ENCODE data around the gene IQCE. TPM values are rescaled to one million over a fixed set of nuclear protein-coding genes. Genes with fewer than 3 reads are reported as not detected.

IQCE gene
- polyA plus RNA-seq (2013), result 6.3 and 6.5 TPM in 2 replicates

GRCh38 chr7:2558629-2559282 is at the start of gene IQCE:
TSS of gene IQCE (plus strand) at chr7:2558979. CDS start at chr7:2559182, 203 bp downstream.
- peak within 1 kb of the TSS; percentile 82 for H3K14ac ChIP-seq (ENCODE audit: low read length)
- H2BK5ac ChIP-seq (ENCODE audit: low read depth, low read length, poor library complexity), result peak within 1 kb of the TSS; percentile 94
- DNase-seq, result peak; percentile 96 to 98
- H3K4me2 ChIP-seq (ENCODE audit: low read length), result peak within 1 kb of the TSS; percentile 98
- peaks cover 2 to 5% of the 10 kb centered on the region in 2 experiments for H3K36me3 ChIP-seq (ENCODE audit: control insufficient read depth in 1 of 2, insufficient read depth in 2 of 2, low read length in 2 of 2)
- peak within 1 kb of the TSS; percentile 9 for H4K12ac ChIP-seq (ENCODE audit: low read depth, low read length)
- H3K4me3 ChIP-seq (ENCODE audit: low read depth, low read length), result peak within 1 kb of the TSS; percentile 88
- WGBS (ENCODE audit: extremely low coverage, insufficient coverage, insufficient read length), result no CpG with 5 or more reads among the region's 66 CpGs
- peak within 1 kb of the TSS; percentile 90 for H4K91ac ChIP-seq (ENCODE audit: low read depth, low read length)
- peak within 1 kb of the TSS; percentile 54 for H2BK12ac ChIP-seq (ENCODE audit: low read length)
- H4K8ac ChIP-seq (ENCODE audit: low read depth, low read length), result peak within 1 kb of the TSS; percentile 82
- H3K18ac ChIP-seq (ENCODE audit: low read length), result peak within 1 kb of the TSS; percentile 90
- H3K23ac ChIP-seq (ENCODE audit: low read length), result no peak within 1 kb of the TSS
- peaks cover 15% of the 10 kb centered on the region for H3K79me2 ChIP-seq (ENCODE audit: control insufficient read depth, insufficient read depth, low read length, poor library complexity)
- H3K9ac ChIP-seq (ENCODE audit: low read length), result peak within 1 kb of the TSS; percentile 84
- peaks cover 20% of the 10 kb centered on the region for H3K79me1 ChIP-seq (ENCODE audit: low read length)
- peak within 1 kb of the TSS; percentile 52 for H2BK120ac ChIP-seq (ENCODE audit: insufficient read depth, low read length, poor library complexity)
- peak within 1 kb of the TSS; percentile 89 for H2AK5ac ChIP-seq (ENCODE audit: low read length)
- peaks cover 6 to 13% of the 10 kb centered on the region in 2 experiments for H3K4me1 ChIP-seq (ENCODE audit: control insufficient read depth in 1 of 2, insufficient read depth in 2 of 2, low read length in 2 of 2)
- no peaks in the 10 kb centered on the region for H3K9me3 ChIP-seq (ENCODE audit: insufficient read depth, low read depth, low read length)
- peak within 1 kb of the TSS; percentile 91 for H3K27ac ChIP-seq (ENCODE audit: low read depth, low read length)
- peak within 1 kb of the TSS; percentile 33 for H3K4ac ChIP-seq (ENCODE audit: low read depth, low read length)
- H3K27me3 ChIP-seq (ENCODE audit: insufficient read depth, low read length), result no peaks in the 10 kb centered on the region
- peak within 1 kb of the TSS; percentile 88 for H2AFZ ChIP-seq (ENCODE audit: insufficient read depth, low read length, poor library complexity)

- no peaks in the 10 kb centered on the region for H3K79me2 ChIP-seq (ENCODE audit: control insufficient read depth, insufficient read depth, low read length, poor library complexity)
- H3K4me1 ChIP-seq (ENCODE audit: control insufficient read depth in 1 of 2, insufficient read depth in 2 of 2, low read length in 2 of 2), result peaks cover 2 to 9% of the 10 kb centered on the region in 2 experiments
- H2BK12ac ChIP-seq (ENCODE audit: low read length), result no peak overlapping the region
- no peak overlapping the region for H3K4ac ChIP-seq (ENCODE audit: low read depth, low read length)
- H4K91ac ChIP-seq (ENCODE audit: low read depth, low read length), result peak overlapping the region; percentile 28
- H3K23ac ChIP-seq (ENCODE audit: low read length), result no peak overlapping the region
- no peak overlapping the region for H3K14ac ChIP-seq (ENCODE audit: low read length)
- H3K4me3 ChIP-seq (ENCODE audit: low read depth, low read length), result no peak overlapping the region
- H2AFZ ChIP-seq (ENCODE audit: insufficient read depth, low read length, poor library complexity), result no peak overlapping the region
- WGBS (ENCODE audit: extremely low coverage, insufficient coverage, insufficient read length), result no CpG with 5 or more reads among the region's 23 CpGs
- H3K9ac ChIP-seq (ENCODE audit: low read length), result no peak overlapping the region
- no peaks in the 10 kb centered on the region for H3K79me1 ChIP-seq (ENCODE audit: low read length)
- H3K36me3 ChIP-seq (ENCODE audit: control insufficient read depth in 1 of 2, insufficient read depth in 2 of 2, low read length in 2 of 2), result no peaks in the 10 kb centered on the region
- peaks cover 1% of the 10 kb centered on the region for H3K9me3 ChIP-seq (ENCODE audit: insufficient read depth, low read depth, low read length)
- no peak overlapping the region for H3K18ac ChIP-seq (ENCODE audit: low read length)
- no peak overlapping the region for H2BK120ac ChIP-seq (ENCODE audit: insufficient read depth, low read length, poor library complexity)
- H2AK5ac ChIP-seq (ENCODE audit: low read length), result no peak overlapping the region
- no peaks in the 10 kb centered on the region for H3K27me3 ChIP-seq (ENCODE audit: insufficient read depth, low read length)
- H3K4me2 ChIP-seq (ENCODE audit: low read length), result no peak overlapping the region
- no peak overlapping the region for H4K8ac ChIP-seq (ENCODE audit: low read depth, low read length)
- no peak for DNase-seq
- no peak overlapping the region for H4K12ac ChIP-seq (ENCODE audit: low read depth, low read length)
- H3K27ac ChIP-seq (ENCODE audit: low read depth, low read length), result no peak overlapping the region
- H2BK5ac ChIP-seq (ENCODE audit: low read depth, low read length, poor library complexity), result no peak overlapping the region
Observed at GRCh38 chr7:2509298-2509906, 49.4 kb upstream of the IQCE start.

DNA sequence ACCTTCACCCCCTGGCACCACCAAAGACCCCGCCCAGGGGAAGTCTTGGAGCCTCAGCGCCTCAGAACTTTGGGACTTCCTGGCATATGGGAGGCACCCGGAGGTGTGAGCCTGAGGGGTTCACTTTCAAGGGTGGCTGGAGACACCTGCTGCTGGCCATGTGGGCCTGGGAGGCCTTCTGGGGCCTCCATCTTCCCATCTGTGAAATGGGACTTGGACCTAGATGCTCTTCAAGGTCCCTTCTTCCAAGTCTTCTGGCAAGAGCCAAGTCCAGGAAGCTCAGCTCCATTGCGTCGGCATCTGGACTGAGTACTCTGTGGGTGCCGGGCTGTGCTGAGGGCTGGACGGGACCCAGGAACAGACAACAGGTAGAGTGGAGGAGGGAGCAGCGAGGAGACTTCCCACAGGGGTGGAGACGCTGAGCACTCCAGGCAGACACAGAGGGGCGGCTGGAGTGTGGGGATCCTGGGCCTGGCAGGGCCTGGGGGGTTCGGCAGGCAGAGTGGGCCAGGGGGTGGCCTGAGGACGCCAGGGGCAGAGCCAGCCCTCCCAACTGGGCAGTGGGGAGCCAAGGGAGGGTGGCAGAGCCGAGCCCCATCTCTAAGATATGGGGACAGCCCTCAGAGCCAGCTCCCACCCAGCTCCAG is 48.5 kb upstream of the IQCE start:
- Histone ChIP-seq H2AK5ac (ENCODE audit: low read length) (no peak overlapping the region), H4K12ac (ENCODE audit: low read depth, low read length) (no peak overlapping the region), H4K8ac (ENCODE audit: low read depth, low read length) (no peak overlapping the region), H3K27me3 (ENCODE audit: insufficient read depth, low read length) (no peaks in the 10 kb centered on the region), H3K4me1 (ENCODE audit: control insufficient read depth in 1 of 2, insufficient read depth in 2 of 2, low read length in 2 of 2) (peaks cover 2 to 9% of the 10 kb centered on the region in 2 experiments), H4K91ac (ENCODE audit: low read depth, low read length) (no peak overlapping the region), H2BK120ac (ENCODE audit: insufficient read depth, low read length, poor library complexity) (no peak overlapping the region), H3K79me2 (ENCODE audit: control insufficient read depth, insufficient read depth, low read length, poor library complexity) (no peaks in the 10 kb centered on the region), H2BK5ac (ENCODE audit: low read depth, low read length, poor library complexity) (no peak overlapping the region), H3K9ac (ENCODE audit: low read length) (no peak overlapping the region), H3K9me3 (ENCODE audit: insufficient read depth, low read depth, low read length) (peaks cover 3% of the 10 kb centered on the region), H2BK12ac (ENCODE audit: low read length) (no peak overlapping the region), H3K4ac (ENCODE audit: low read depth, low read length) (no peak overlapping the region), H3K4me2 (ENCODE audit: low read length) (no peak overlapping the region), H3K36me3 (ENCODE audit: control insufficient read depth in 1 of 2, insufficient read depth in 2 of 2, low read length in 2 of 2) (no peaks in the 10 kb centered on the region), H3K23ac (ENCODE audit: low read length) (no peak overlapping the region), H3K14ac (ENCODE audit: low read length) (no peak overlapping the region), H3K18ac (ENCODE audit: low read length) (no peak overlapping the region), H3K4me3 (ENCODE audit: low read depth, low read length) (no peak overlapping the region), H3K79me1 (ENCODE audit: low read length) (no peaks in the 10 kb centered on the region), H2AFZ (ENCODE audit: insufficient read depth, low read length, poor library complexity) (no peak overlapping the region), H3K27ac (ENCODE audit: low read depth, low read length) (no peak overlapping the region)
- no peak for DNase-seq
- WGBS (ENCODE audit: extremely low coverage, insufficient coverage, insufficient read length), result no CpG with 5 or more reads among the region's 13 CpGs

DNA sequence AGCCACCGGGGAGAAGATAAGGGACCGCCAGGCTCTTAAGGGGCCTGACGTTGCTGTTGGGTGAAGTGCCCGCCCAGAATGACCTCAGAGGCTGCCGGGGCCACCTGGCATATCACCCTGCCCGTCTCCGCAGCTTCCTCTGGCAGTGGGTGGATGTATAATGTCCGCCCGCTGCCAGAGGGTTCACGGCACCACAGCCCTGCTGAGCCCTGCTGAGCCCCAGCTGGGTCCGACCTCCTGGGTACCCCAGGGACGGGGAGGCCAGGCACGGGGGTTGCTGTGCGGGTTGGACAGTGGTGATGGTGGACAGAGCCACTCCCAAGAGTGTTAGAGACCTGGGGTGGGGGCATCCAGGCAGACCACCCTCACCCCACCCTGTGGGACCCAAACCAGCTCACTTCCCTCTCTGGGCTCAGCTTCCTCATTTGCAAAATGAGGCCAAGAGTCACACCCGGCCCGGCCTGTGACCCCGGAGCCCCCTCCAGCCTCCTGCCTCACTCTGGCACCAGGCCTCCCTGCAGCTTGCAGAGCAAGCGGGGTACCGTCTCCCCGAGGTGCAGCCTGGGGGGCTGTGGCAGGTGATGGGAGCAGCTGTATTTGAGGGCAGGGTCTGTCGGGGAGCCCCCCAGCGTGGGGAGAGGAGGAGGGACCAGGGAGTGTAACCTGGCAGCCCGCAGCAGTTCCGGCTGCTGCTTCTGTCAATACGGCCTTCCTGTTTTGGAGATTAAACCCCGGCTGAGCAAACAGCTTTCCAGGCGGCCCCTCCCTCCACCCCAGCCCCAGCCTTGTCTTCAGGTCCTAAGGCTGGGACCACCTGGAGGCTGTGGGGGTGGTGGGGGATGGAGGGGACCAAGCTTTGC is 47.6 kb upstream of the IQCE start:
- Histone ChIP-seq H3K36me3 (ENCODE audit: control insufficient read depth in 1 of 2, insufficient read depth in 2 of 2, low read length in 2 of 2) (no peaks in the 10 kb centered on the region), H2BK5ac (ENCODE audit: low read depth, low read length, poor library complexity) (no peak overlapping the region), H3K4me1 (ENCODE audit: control insufficient read depth in 1 of 2, insufficient read depth in 2 of 2, low read length in 2 of 2) (peaks cover 2 to 9% of the 10 kb centered on the region in 2 experiments), H3K27ac (ENCODE audit: low read depth, low read length) (no peak overlapping the region), H2AFZ (ENCODE audit: insufficient read depth, low read length, poor library complexity) (no peak overlapping the region), H3K4me2 (ENCODE audit: low read length) (no peak overlapping the region), H3K4ac (ENCODE audit: low read depth, low read length) (no peak overlapping the region), H3K4me3 (ENCODE audit: low read depth, low read length) (no peak overlapping the region), H3K23ac (ENCODE audit: low read length) (no peak overlapping the region), H3K14ac (ENCODE audit: low read length) (no peak overlapping the region), H3K27me3 (ENCODE audit: insufficient read depth, low read length) (no peaks in the 10 kb centered on the region), H3K9me3 (ENCODE audit: insufficient read depth, low read depth, low read length) (peaks cover 5% of the 10 kb centered on the region), H4K91ac (ENCODE audit: low read depth, low read length) (no peak overlapping the region), H2AK5ac (ENCODE audit: low read length) (no peak overlapping the region), H4K8ac (ENCODE audit: low read depth, low read length) (no peak overlapping the region), H3K9ac (ENCODE audit: low read length) (no peak overlapping the region), H2BK120ac (ENCODE audit: insufficient read depth, low read length, poor library complexity) (no peak overlapping the region), H2BK12ac (ENCODE audit: low read length) (no peak overlapping the region), H4K12ac (ENCODE audit: low read depth, low read length) (no peak overlapping the region), H3K79me1 (ENCODE audit: low read length) (no peaks in the 10 kb centered on the region), H3K18ac (ENCODE audit: low read length) (no peak overlapping the region), H3K79me2 (ENCODE audit: control insufficient read depth, insufficient read depth, low read length, poor library complexity) (no peaks in the 10 kb centered on the region)
- no CpG with 5 or more reads among the region's 27 CpGs for WGBS (ENCODE audit: extremely low coverage, insufficient coverage, insufficient read length)
- no peak for DNase-seq
